ENCODE results near the gene MKLN1.
"Not testable (repeated sequence)": the region's sequence is repeated elsewhere in the genome, so short reads cannot be mapped to it uniquely, and the experiment has no call there.

MKLN1 gene

GRCh38 chr7:131508754-131509486, 181.2 kb downstream of the MKLN1 start:
- DNase-seq (ENCODE audit: insufficient read length) (no peak), FAIRE-seq (no peak)
- TF ChIP-seq TAF1 (IDR thresholded peaks at IDR 0.05; ENCODE audit: borderline replicate concordance, low read depth, low read length) (no peak), POLR2A (IDR thresholded peaks at IDR 0.05; ENCODE audit: low read depth, low read length) (no peak), POLR2AphosphoS5 (IDR thresholded peaks at IDR 0.05; ENCODE audit: low read depth, low read length) (no peak)

GRCh38 chr7:131509781-131510180, 182.1 kb downstream of the MKLN1 start:
- no peak for FAIRE-seq
- no peak for DNase-seq (ENCODE audit: insufficient read length)
- TF ChIP-seq POLR2A (IDR thresholded peaks at IDR 0.05; ENCODE audit: low read depth, low read length) (no peak), TAF1 (IDR thresholded peaks at IDR 0.05; ENCODE audit: borderline replicate concordance, low read depth, low read length) (no peak)

GRCh38 chr7:131511071-131511470, 183.4 kb downstream of the MKLN1 start:
- DNase-seq (ENCODE audit: insufficient read length) (no peak), FAIRE-seq (no peak)
- TF ChIP-seq TAF1 (IDR thresholded peaks at IDR 0.05; ENCODE audit: borderline replicate concordance, low read depth, low read length): no peak
- no peak for TF ChIP-seq POLR2A (IDR thresholded peaks at IDR 0.05; ENCODE audit: low read depth, low read length)
- TF ChIP-seq POLR2AphosphoS5 (IDR thresholded peaks at IDR 0.05; ENCODE audit: low read depth, low read length): no peak

- no peak for FAIRE-seq
- TF ChIP-seq TAF1 (IDR thresholded peaks at IDR 0.05; ENCODE audit: borderline replicate concordance, low read depth, low read length): no peak
- TF ChIP-seq POLR2A (IDR thresholded peaks at IDR 0.05; ENCODE audit: low read depth, low read length): no peak
- no peak for TF ChIP-seq POLR2AphosphoS5 (IDR thresholded peaks at IDR 0.05; ENCODE audit: low read depth, low read length)
- no peak for DNase-seq (ENCODE audit: insufficient read length)
Measured at GRCh38 chr7:131511774-131512535, 184.3 kb downstream of the MKLN1 start.

GRCh38 chr7:131513245-131514061, 185.8 kb downstream of the MKLN1 start:
- FAIRE-seq (peak; percentile 83), DNase-seq (ENCODE audit: insufficient read length) (peak; percentile 63)
- TF ChIP-seq TAF1 (IDR thresholded peaks at IDR 0.05; ENCODE audit: borderline replicate concordance, low read depth, low read length) (no peak), POLR2AphosphoS5 (IDR thresholded peaks at IDR 0.05; ENCODE audit: low read depth, low read length) (no peak), POLR2A (IDR thresholded peaks at IDR 0.05; ENCODE audit: low read depth, low read length) (no peak)

GRCh38 chr7:131515471-131515870, 187.8 kb downstream of the MKLN1 start:
- FAIRE-seq; DNase-seq (ENCODE audit: insufficient read length): not testable (repeated sequence)

GRCh38 chr7:131517218-131517923, 189.7 kb downstream of the MKLN1 start:
- no peak for DNase-seq (ENCODE audit: insufficient read length)
- FAIRE-seq: no peak

GRCh38 chr7:131518626-131519025, 190.9 kb downstream of the MKLN1 start:
- no peak for DNase-seq (ENCODE audit: insufficient read length)
- TF ChIP-seq POLR2A (IDR thresholded peaks at IDR 0.05; ENCODE audit: low read depth, low read length) (no peak), TAF1 (IDR thresholded peaks at IDR 0.05; ENCODE audit: borderline replicate concordance, low read depth, low read length) (no peak), POLR2AphosphoS5 (IDR thresholded peaks at IDR 0.05; ENCODE audit: low read depth, low read length) (no peak)
- FAIRE-seq: no peak

More at GRCh38 chr7:131517218-131517923, 189.7 kb downstream of the MKLN1 start:
- no peak for TF ChIP-seq POLR2AphosphoS5 (IDR thresholded peaks at IDR 0.05; ENCODE audit: low read depth, low read length)
- no peak for TF ChIP-seq TAF1 (IDR thresholded peaks at IDR 0.05; ENCODE audit: borderline replicate concordance, low read depth, low read length)
- TF ChIP-seq POLR2A (IDR thresholded peaks at IDR 0.05; ENCODE audit: low read depth, low read length): no peak

- FAIRE-seq (no peak), DNase-seq (ENCODE audit: insufficient read length) (no peak)
- TF ChIP-seq POLR2A (IDR thresholded peaks at IDR 0.05; ENCODE audit: low read depth, low read length): no peak
Measured at GRCh38 chr7:131521651-131522163, 194.0 kb downstream of the MKLN1 start.

GRCh38 chr7:131522325-131522930, 194.8 kb downstream of the MKLN1 start:
- DNase-seq (ENCODE audit: insufficient read length) (no peak), FAIRE-seq (no peak)
- TF ChIP-seq POLR2A (IDR thresholded peaks at IDR 0.05; ENCODE audit: low read depth, low read length): no peak

GRCh38 chr7:131524115-131524514, 196.4 kb downstream of the MKLN1 start:
- FAIRE-seq: no peak
- TF ChIP-seq POLR2A (IDR thresholded peaks at IDR 0.05; ENCODE audit: low read depth, low read length) (no peak), TAF1 (IDR thresholded peaks at IDR 0.05; ENCODE audit: borderline replicate concordance, low read depth, low read length) (no peak), POLR2AphosphoS5 (IDR thresholded peaks at IDR 0.05; ENCODE audit: low read depth, low read length) (no peak)
- DNase-seq (ENCODE audit: insufficient read length): no peak

Data from GM12892 (cell line).